GM12892 (cell line): Measurements from ENCODE around the gene CHRNG.

Source experiments
- POLR2A ChIP-seq: IDR thresholded peaks from 2 replicates; pipeline ENCODE4 v1.6.1; 2011; ENCODE audit warnings: low read depth, low read length, control low read depth
- POLR2AphosphoS5 ChIP-seq: IDR thresholded peaks from 2 replicates; pipeline ENCODE4 v1.6.1; 2011; ENCODE audit warnings: low read depth, low read length, control low read depth
- TAF1 ChIP-seq: IDR thresholded peaks from 2 replicates; pipeline ENCODE4 v1.6.1; 2011; ENCODE audit warnings: low read depth, mild to moderate bottlenecking, control low read depth, low read length, borderline replicate concordance

GRCh38 chr2:232592772-232593395 is 53.4 kb downstream of the CHRNG start:
- no peak for TF ChIP-seq POLR2A
- TF ChIP-seq POLR2AphosphoS5 = no peak
- no peak for TF ChIP-seq TAF1
